Renal cortex interstitium (tissue), 11 donors: ENCODE results near the gene OR2A7. TPM values are rescaled to one million over a fixed set of nuclear protein-coding genes. Genes with fewer than 3 reads are reported as not detected.
"Not testable (repeated sequence)": the region's sequence is repeated elsewhere in the genome, so short reads cannot be mapped to it uniquely, and the experiment has no call there.

ENCODE experiments used
- DNase-seq, 11 donors: peaks; one replicate each; pipeline ENCODE4 v3.0.0-alpha.2; 2013; ENCODE audit warnings: low read depth in 9 of 11, low spot score in 4 of 11; ENCODE audit errors: extremely low read depth in 1 of 11
- polyA plus RNA-seq, 3 donors: library from polyadenylated mRNA; unstranded; fragments of 120-200 nt; gene quantifications; one replicate each; pipeline ENCODE4 v1.2.1, GENCODE V29; 2013; ENCODE audit not compliant: insufficient read length in 3 of 3

The OR2A7 gene
- polyA plus RNA-seq, 3 donors: 3.9 to 12.1 (median 11.6) TPM

- not testable (repeated sequence) for DNase-seq
Measured at GRCh38 chr7:144269188-144269587, 4.6 kb upstream of the OR2A7 start, which contains the start of gene CTAGE8. Gene CTAGE8, minus strand, starts transcription at chr7:144269288. Its CDS starts 38 bp downstream, at chr7:144269250.

DNA sequence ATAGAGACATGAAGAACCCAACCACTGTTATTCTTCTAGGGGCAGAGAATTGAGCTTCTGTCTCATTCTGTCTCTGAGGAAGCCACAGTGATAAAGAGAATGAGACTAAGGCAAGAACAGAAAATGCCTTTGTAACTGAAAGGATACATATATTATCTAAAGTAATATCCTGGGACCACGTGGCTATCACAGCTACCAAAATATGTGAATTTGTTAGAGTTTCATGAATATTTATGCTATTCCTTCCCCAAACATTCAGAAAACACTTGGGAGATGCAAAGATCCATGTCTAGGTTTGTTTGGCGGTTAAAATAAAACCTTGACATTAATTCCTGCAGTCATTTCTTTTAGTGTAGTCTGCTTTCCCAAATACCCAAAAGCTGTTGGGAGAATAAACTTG, 2.5 kb downstream of the OR2A7 start:
- not testable (repeated sequence) for DNase-seq

- DNase-seq: not testable (repeated sequence)
Measured at GRCh38 chr7:144259067-144259466, 5.5 kb downstream of the OR2A7 start.

DNA sequence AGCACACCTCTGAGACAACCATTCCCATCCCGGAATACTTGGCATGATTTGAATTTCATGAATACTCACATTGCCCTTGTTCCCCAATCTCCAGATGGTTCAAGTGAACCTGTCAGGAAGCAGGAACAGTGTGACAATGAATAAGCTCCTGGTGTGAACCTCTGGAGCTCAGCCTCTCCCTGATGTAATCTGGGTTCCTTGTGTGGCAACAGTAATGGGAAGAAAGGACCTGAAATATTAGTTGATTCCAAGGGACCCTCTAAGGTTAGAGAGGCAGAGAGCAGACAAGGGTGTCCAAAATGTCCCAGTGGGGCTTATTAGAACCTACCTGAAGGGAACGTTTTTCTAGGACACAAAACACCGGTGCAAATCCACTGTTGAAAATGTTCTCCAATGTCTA, 8.5 kb downstream of the OR2A7 start:
- no peak for DNase-seq

DNA sequence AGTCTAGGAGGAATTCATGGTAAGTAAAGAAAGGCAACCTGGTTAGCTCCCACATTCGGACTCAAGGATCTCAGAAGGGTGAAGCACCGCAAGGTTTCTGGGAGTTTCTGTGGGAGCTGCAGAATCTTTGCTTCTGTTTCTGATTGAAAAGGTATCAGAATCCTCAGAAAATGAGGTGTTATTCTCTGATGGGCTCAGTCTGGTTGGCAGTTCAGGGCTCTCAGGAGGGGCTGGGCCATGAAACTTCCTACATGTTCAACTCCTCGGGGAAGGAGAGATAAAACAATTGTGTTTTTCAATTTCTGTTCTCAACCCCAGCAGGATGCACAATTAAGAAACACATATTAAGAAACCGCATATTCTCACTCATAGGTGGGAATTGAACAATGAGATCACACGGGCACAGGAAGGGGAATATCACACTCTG, 9.1 kb downstream of the OR2A7 start:
- DNase-seq: no peak

GRCh38 chr7:144252307-144252706, 12.3 kb downstream of the OR2A7 start:
- not testable (repeated sequence) for DNase-seq

GRCh38 chr7:144247674-144248330, 16.8 kb downstream of the OR2A7 start:
- DNase-seq: not testable (repeated sequence)

- not testable (repeated sequence) for DNase-seq
Measured at GRCh38 chr7:144246967-144247366, 17.6 kb downstream of the OR2A7 start.

- DNase-seq: not testable (repeated sequence)
Measured at GRCh38 chr7:144245372-144245771, 19.2 kb downstream of the OR2A7 start.

DNA sequence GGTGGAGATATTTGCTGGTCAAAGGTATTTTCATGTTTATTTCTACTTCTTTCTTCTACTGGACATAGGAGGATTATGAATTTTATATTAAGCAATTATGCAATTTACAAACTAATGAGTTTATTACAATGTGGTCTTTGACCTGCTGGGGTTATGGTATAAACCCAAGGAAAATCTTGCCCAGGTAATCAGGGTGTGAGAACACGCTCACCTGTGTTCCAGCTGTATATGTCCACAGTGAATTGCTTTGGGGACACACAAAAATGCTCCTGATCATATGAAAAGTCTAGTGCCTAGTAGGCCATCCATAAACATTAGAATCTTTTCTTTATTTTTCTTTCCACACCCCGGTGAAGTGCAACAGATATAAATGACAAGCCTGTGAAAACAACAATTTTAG, 25.2 kb downstream of the OR2A7 start, which contains the start of gene OR2A42:
TSS of gene OR2A42 (minus strand) at position 241 of the 400 bp plus-strand sequence. CDS start 6,762 bp downstream, outside the sequence.
- not testable (repeated sequence) for DNase-seq

- DNase-seq: not testable (repeated sequence)
Measured at GRCh38 chr7:144238530-144239082, 26.0 kb downstream of the OR2A7 start.

- not testable (repeated sequence) for DNase-seq
Measured at GRCh38 chr7:144233039-144233438, 31.6 kb downstream of the OR2A7 start.

- not testable (repeated sequence) for DNase-seq
Measured at GRCh38 chr7:144231027-144231426, 33.6 kb downstream of the OR2A7 start.

DNA sequence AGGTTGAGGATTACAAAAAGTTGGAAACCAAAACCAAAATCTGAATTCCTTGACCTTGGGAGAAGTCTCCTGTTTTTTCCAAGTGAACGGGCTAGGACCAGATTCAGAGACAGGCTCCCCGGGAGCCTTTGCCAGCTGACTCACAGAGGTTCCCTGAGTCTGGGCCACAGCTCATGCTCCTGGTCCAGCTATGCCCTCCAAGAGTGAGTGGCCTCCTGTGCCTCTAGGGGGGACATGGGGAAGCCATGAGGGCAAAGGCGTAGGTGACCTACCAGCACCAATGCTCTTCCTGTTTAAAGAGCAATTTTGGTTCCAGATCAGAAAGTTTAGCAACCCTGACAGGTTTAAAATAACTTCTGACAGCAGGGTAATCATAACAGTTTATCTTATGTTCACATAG, 35.8 kb downstream of the OR2A7 start:
- not testable (repeated sequence) for DNase-seq

DNA sequence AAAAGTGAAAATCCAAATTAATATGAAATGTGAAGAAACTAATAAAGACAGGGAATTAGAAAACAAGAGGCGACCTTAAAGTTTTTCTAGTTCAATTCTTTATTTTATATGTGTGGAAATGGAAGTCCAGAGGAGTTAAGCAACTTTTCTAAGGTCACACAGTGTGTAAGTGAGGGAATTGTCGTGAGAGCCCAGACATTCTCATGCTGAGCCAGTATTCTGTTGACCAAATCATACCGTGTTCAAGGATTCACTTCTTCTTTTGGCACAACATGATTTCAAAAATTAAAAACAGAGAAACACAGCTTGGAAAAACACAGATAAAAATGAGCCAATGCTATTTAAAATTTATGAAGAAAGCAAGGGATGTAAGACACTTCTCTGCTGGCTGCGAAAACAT, 37.7 kb downstream of the OR2A7 start:
- not testable (repeated sequence) for DNase-seq

GRCh38 chr7:144223675-144224074, 40.9 kb downstream of the OR2A7 start:
- not testable (repeated sequence) for DNase-seq

DNA sequence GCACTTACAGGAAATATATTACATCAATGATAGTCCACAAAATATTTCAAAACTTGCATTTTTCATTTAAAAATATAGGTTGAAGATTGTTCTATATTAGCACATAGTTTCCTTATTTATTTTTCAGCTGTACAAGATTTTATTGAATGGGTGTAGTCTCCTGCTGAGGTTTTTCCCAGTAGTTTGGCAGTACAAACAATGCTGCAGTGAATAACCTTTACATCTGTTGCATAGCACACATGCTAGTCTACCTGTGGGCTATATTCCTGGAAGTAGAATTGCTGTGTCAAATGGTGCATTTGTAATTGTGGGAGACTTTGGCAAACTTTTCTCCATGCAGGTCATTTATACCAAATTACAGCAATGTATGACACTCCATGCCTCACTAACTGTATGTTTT, 44.1 kb downstream of the OR2A7 start:
- not testable (repeated sequence) for DNase-seq

GRCh38 chr7:144219149-144219548, 45.4 kb downstream of the OR2A7 start:
- not testable (repeated sequence) for DNase-seq

DNA sequence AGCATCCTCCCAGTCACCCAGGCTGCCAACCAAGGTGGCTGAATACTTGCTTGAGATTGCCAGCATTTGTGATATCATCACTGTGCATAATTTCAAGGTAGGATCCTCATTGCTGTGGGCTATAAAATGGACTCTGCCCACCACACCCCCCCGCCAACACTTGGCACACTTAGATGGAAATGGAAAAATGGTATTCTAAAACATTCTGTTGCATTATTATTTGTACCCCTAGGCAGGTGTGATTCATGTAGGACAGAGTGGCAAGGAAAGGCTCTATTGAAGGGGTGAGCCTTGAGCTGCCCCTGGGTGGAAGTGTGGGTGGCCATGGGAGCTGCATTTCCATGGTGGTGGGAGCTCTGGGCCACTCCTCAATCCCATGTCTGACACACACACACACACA, 46.0 kb downstream of the OR2A7 start:
- not testable (repeated sequence) for DNase-seq

GRCh38 chr7:144217200-144217599, 47.4 kb downstream of the OR2A7 start:
- not testable (repeated sequence) for DNase-seq
